PC-3 (cell line): ENCODE measurements around the gene DENND4B.

Experiments
- CTCF ChIP-seq: fragments of 300-600 bp; sonication (generic); conservative IDR thresholded peaks from 2 replicates; pipeline ENCODE4 v1.5.1; 2017; ENCODE audit warnings: antibody characterized with exemption, low read depth, mild to moderate bottlenecking, low read length
- EZH2 ChIP-seq: fragments of 300-600 bp; sonication (generic); IDR thresholded peaks from one replicate; pipeline ENCODE4 v1.6.1; 2017; ENCODE audit warnings: antibody characterized with exemption, mild to moderate bottlenecking, low read length; ENCODE audit not compliant: unreplicated experiment
- EZH2phosphoT487 ChIP-seq: fragments of 300-600 bp; sonication (generic); IDR thresholded peaks from 2 replicates; pipeline ENCODE4 v1.6.1; 2018; ENCODE audit warnings: mild to moderate bottlenecking, antibody characterized with exemption, low read length, borderline replicate concordance

GRCh38 chr1:153938996-153939395 is 7.5 kb downstream of the DENND4B start:
- TF ChIP-seq CTCF (no peak), EZH2 (no peak), EZH2phosphoT487 (no peak)
